GM19468 (cell line): ENCODE results near the gene ALDH4A1.
A peak's percentile ranks its signal among the peaks of the same experiment; 100 is the strongest.

Experiments
- ATAC-seq: cut with Tn5 transposase; IDR thresholded peaks from one replicate; pipeline ENCODE4 v1.9.1; 2021; ENCODE audit warnings: mild to moderate bottlenecking, moderate library complexity, moderate number of reproducible peaks; ENCODE audit not compliant: unreplicated experiment; ENCODE audit errors: extremely low read depth

Gene ALDH4A1

GRCh38 chr1:18939398-18940302 lies 37.3 kb upstream of the ALDH4A1 start:
- no peak for ATAC-seq

- no peak for ATAC-seq
Measured at GRCh38 chr1:18938707-18939070, 36.3 kb upstream of the ALDH4A1 start.

- no peak for ATAC-seq
Measured at GRCh38 chr1:18938008-18938706, 35.8 kb upstream of the ALDH4A1 start.

GRCh38 chr1:18937539-18937938 lies 35.2 kb upstream of the ALDH4A1 start:
- ATAC-seq, result no peak

- ATAC-seq, result no peak
Measured at GRCh38 chr1:18936814-18937481, 34.6 kb upstream of the ALDH4A1 start.

- no peak for ATAC-seq
Measured at GRCh38 chr1:18936471-18936813, 34.1 kb upstream of the ALDH4A1 start.

- ATAC-seq, result no peak
Measured at GRCh38 chr1:18934205-18935000, 32.0 kb upstream of the ALDH4A1 start.

GRCh38 chr1:18932879-18933278 lies 30.5 kb upstream of the ALDH4A1 start:
- no peak for ATAC-seq

GRCh38 chr1:18932387-18932786 lies 30.0 kb upstream of the ALDH4A1 start:
- no peak for ATAC-seq

- ATAC-seq, result no peak
Measured at GRCh38 chr1:18931730-18932129, 29.4 kb upstream of the ALDH4A1 start.

GRCh38 chr1:18929686-18930085 lies 27.3 kb upstream of the ALDH4A1 start:
- no peak for ATAC-seq

GRCh38 chr1:18928985-18929384 lies 26.6 kb upstream of the ALDH4A1 start:
- ATAC-seq, result no peak

- no peak for ATAC-seq
Measured at GRCh38 chr1:18928406-18928805, 26.1 kb upstream of the ALDH4A1 start.

GRCh38 chr1:18927654-18928272 lies 25.4 kb upstream of the ALDH4A1 start:
- no peak for ATAC-seq

GRCh38 chr1:18927082-18927653 lies 24.8 kb upstream of the ALDH4A1 start:
- no peak for ATAC-seq

- peak; percentile 22 for ATAC-seq
Measured at GRCh38 chr1:18926315-18927081, 24.1 kb upstream of the ALDH4A1 start.

- no peak for ATAC-seq
Measured at GRCh38 chr1:18925279-18925678, 22.9 kb upstream of the ALDH4A1 start.

GRCh38 chr1:18924221-18924691 lies 21.9 kb upstream of the ALDH4A1 start:
- no peak for ATAC-seq

GRCh38 chr1:18923756-18924211 lies 21.4 kb upstream of the ALDH4A1 start:
- no peak for ATAC-seq
